HG03565 (cell line): ENCODE measurements around the gene HOXB8.

ENCODE experiments used
- ATAC-seq: cut with Tn5 transposase; IDR thresholded peaks from one replicate; pipeline ENCODE4 v1.9.1; 2021; ENCODE audit warnings: mild to moderate bottlenecking, moderate library complexity; ENCODE audit not compliant: unreplicated experiment

The HOXB8 gene

GRCh38 chr17:48611213-48611612 is 3.9 kb downstream of the HOXB8 start:
- no peak for ATAC-seq

GRCh38 chr17:48610282-48611211 is 4.5 kb downstream of the HOXB8 start, which contains the start of gene HOXB7:
HOXB7 (minus strand) TSS chr17:48611017; CDS start chr17:48610918, 99 bp downstream.
- ATAC-seq = no peak

DNA sequence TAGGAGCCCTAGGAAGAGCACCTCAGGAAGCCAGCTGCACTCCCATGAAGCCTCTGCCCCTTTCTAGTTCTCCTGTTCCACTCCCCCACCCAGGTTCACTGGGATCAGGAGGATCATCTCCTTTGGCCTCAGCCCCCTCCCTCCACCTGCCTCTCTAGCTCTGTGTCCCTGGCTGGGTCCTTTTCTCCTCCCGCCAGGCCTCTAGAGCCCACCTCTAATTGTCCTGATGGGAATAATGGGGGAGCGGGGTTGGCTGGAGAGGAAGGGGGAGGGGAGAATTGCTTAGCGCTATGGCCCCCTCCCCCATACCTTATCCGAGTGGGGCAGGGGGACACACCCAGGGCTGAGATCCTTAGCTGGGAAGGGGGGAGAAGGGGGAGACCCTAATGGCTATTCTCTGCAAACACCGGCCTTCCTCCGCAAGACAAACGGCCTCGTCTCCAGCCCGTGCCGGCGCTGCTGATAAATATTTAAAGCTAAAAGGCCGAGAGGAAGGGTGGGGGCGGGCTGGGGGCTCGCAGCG is 5.3 kb downstream of the HOXB8 start:
- ATAC-seq = no peak

DNA sequence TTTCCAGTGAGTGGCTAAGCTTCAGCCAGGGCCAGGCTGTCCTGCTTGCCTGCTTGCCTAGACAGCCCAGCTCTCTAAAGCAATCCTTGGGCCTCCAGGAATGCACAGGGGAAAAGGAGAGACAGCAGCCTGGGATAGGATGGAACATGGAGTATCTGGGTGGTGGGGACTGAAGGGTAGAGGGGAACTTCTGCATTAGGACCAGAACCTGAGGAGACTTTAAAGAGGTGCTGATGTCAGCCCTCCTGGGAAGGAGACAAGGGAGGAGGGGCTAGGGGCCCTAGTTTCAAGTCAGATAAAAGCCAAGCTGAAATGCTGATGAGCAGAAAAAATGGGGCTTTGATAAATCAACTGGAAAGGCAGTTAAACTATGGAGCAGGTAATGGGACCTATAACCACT is 6.1 kb downstream of the HOXB8 start:
- ATAC-seq = no peak

DNA sequence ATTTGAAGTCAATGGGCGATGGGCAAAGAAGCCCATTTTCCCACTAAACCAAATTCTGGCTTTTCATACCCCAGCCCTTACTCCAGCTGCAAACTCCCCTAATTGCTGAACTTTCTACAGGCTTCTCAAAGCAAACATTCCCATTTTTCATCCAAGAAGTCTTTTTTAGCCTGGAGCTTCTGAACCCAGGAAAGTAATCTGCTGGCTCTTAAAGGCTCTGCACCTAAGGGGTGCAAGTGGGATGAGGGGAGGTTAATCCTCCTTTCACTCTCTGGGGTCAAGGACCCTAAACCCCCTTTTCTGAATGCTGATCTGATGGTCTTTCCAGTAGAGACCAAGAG is 6.6 kb downstream of the HOXB8 start:
- no peak for ATAC-seq

GRCh38 chr17:48606892-48607614 is 8.0 kb downstream of the HOXB8 start:
- no peak for ATAC-seq

DNA sequence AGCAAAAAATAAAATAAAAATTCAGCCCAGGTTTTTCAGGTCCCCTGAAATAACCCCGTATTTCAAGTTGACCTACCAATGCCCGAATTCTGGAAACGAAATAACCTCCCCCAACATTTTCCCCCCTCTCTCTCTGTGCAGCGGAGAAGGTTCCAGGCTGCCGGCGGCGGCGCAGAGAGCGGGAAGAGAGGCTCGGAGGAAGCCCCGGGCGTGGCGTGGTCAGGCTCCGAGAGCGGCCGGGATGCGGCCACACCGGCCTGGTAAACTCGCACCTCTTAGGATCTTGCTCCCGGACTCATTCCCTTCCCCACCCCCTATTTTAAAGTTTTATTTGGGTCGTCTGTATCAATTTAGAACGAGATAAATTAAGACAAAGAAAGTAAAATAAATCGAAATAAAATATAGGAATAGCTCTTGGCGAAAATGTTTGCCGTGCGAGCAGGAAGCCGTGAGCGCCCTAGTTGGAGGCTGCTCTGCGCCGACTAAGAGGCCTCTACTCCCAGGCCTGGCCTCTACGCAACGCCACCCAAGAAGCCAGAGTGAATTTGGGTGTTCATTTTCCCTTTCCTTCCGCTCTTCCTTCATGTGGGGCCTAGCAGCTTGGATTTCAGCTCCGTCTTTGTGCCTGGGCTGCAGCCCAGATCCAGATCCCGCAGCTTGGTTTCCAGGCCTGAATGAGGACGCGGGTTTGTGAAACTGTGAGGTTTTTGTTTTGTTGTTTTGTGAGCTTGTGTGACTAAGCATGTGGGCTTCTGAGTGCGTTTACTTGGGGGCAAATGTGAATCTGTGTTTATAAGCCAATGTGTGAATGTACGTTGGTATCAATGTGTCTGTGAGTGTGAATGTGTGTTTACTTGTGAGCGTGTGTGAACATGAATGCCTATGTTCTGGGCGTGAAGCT is 8.9 kb downstream of the HOXB8 start:
- ATAC-seq = no peak

DNA sequence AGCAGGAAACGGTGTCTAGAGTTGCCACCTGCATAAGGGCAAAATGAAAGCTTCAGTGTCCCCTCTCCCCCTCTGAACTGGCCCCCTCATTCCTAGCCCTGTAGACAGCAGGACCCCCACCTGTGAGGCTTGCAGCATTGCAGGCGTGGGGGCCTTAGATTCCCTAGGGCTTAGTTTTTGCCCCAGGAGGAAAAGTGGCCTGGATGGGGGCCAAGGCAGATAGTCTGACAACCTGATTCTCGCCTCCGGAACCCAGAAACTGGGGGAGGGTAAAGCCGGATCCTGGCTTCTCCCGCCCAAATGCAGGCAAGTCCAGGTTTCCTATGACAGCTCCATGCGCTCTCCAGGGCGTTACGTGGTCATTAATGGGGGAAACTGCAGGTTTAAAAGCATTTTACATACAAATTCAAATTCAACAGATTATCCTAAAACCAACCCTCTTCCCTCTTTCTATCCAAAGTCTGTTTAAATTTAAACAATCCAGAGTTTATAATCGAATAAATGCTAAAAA is 9.6 kb downstream of the HOXB8 start:
- ATAC-seq = no peak

DNA sequence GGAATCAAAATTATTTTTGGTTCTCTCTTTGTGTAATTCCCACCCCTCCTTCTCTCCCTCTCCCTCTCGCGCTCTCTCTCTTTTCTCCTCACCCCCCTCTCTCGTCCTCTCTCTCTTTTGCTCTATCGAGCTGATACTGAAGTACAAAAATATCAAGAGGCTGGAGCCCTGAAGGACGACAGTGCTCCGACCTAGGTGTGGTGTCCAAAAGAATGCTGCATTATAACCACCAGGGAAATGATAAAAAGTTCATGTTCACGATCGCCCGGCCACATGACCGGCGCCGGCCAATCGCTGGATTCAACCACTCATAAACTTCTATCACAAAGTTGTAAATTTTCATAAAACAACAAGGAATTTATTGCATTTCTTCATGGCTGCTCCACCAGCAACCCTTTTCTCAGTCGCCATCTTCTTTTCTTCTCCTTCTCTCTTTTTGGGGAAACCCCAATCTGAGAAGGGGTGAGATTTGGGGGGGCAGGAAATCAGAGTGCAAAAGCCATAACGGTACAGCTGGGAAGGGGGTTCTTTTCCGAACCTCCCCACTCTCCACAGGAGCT is 10.2 kb downstream of the HOXB8 start, which contains the start of gene HOXB6:
Gene HOXB6 (minus strand): TSS at position 217 of the 560 bp plus-strand sequence. CDS start 6,836 bp downstream, outside the sequence.
- ATAC-seq = no peak

- no peak for ATAC-seq
These were observed 10.9 kb downstream of the HOXB8 start for GRCh38 chr17:48603959-48604769.

DNA sequence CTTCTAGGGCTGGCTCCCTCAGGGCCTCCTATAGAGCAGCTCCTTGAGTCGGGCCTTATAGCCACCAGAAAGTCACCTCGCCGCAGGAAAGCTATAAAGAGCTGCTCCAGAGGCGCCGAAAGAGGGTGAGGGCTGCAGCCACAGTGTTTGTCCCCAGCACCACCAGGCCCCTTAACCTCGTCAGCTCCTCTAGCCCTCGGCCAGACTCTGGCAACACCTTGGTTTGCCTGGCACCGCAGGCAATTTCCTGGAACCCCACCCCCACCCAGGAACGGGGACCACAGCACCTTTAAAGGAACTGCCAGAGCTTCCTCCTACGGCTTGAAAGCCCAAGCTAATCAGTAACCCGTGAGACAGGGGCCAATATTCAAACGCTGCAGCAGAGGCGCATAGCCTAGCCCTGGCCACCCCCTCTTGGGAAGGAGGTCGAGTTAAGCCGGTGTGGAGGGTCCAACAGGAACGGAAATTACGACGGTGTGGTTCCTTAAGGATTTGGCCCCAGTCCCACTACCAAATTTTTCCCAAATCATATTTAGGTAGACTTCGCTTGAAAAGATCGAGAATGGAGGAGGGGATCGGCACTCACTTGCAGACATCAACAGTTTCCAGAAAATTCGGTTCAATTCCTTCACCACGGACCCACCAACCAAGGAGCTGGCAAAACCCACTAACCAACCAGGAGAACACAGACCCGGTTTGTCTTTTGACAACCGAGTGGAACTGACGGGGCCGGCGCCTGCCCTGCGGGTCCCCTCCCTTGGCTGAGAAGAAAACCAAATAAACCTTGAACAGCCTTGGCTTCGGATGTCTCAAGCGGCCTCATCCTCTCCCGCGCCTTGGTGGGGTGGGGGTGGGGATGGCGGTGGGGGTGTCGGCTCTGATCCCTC is 13.3 kb downstream of the HOXB8 start:
- no peak for ATAC-seq

DNA sequence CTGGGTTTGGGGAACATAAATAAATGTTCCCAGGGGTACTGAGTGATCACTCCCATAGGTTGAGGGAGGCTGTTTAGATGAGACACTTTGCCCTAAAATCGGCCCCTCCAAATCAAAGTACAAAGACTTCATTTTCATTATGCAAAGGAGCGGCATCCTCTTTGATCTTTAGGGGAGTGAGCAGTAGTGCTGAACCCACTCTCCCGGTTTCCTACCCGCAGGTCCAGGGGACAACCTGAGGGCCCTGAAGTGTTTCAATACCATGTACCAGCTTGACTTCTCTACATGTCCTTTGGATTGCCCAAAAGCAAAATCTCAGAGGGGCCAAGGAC is 13.9 kb downstream of the HOXB8 start:
- ATAC-seq = no peak

GRCh38 chr17:48600244-48601098 is 14.6 kb downstream of the HOXB8 start:
- ATAC-seq = no peak

DNA sequence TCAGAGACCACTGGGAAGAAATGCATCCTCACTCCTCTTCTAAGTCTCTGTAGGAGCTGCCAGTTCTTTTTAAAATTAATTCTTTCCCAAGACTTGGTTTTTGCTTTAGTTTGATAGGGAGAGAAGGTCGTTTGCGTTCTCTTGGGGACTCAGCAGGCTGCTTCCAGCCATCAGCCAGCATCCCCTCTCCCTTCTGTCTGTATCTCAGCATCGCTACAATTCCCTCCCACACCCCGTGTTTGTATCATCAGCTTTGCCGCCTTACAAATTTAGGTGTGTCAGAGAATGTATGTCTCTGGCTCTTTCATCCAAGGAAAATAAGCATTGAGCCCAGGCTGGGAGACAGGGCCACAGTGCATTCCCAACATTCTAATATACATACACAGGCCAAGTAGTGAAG is 15.7 kb downstream of the HOXB8 start:
- ATAC-seq = no peak

DNA sequence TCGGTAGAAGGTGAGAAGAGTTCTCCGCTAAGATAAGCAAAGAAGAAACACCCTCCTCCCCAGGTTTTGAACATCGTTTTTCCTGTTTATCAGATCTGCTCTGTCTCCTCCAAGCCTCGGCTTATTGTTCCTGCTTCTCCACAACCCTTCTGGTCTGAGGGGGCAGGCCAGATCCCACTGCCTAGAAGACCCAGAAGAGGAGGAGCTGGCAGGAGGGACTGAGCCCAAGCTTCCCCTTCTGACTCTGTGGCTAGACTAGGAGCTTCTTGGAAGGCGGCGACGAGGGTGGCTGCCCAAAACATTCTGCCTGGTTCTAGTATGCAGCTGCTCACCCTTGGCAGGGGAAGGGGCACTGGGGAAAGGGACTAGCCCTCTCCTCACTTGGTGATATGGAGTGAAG is 16.4 kb downstream of the HOXB8 start:
- ATAC-seq = no peak

GRCh38 chr17:48597778-48598631 is 17.1 kb downstream of the HOXB8 start:
- no peak for ATAC-seq

GRCh38 chr17:48597528-48597777 is 17.6 kb downstream of the HOXB8 start:
- ATAC-seq = no peak
